ENCODE data around the gene MTHFD1L.

Gene MTHFD1L

DNA sequence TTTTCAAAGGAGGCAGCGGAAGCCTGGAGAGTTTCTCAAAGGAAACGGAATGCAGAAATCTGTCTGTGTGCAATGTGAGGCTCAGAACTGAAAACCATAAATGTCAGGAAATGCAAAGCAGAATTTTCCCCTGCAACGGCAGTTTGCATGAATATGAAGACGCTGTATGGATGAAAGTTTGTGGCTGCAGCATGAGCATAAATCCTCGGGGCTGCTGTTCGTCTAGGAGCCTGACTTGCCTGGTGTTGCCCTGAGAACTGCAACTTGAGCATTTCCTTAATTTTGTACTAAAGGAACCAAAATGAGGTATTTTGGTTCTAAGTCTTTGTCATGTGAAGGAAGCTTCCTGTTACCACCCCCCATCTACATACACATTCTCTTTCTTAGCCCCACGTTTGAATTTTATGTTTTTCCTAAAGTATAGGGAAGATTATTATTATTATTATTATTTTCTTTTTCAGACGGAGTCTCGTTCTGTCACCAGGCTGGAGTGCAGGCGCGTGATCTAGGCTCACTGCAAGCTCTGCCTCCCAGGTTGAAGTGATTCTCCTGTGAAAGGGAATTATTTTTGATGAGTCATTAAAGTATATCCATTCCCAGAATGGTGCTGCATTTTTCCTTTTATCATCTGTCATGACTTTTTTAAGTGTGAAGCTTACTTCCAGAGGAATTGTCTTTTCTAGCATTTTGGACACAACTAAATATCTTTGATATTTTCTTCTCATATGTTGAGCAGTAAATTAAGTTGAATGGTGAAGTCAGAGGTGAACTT lies 33.1 kb downstream of the MTHFD1L start:
- no peak for DNase-seq (ENCODE audit: low spot score)

DNA sequence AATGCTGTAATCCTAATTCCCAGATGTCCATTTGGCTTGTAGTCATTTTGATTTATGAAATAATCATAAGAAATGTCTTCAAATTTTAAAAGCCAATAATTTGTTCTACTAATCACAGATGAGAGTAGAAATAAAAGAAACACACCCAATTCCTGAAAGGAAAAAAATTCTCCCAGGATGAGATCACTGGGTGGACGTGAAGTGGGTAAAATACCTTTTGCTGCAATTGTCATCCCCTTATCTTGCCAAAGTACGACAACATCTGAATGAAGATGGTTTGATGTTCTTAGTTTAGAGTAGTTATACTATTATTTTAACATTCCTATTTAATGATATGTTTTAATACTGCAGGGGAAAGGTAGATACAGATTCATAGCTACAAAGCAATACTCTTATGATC lies 33.7 kb downstream of the MTHFD1L start:
- DNase-seq (ENCODE audit: low spot score), result no peak

DNA sequence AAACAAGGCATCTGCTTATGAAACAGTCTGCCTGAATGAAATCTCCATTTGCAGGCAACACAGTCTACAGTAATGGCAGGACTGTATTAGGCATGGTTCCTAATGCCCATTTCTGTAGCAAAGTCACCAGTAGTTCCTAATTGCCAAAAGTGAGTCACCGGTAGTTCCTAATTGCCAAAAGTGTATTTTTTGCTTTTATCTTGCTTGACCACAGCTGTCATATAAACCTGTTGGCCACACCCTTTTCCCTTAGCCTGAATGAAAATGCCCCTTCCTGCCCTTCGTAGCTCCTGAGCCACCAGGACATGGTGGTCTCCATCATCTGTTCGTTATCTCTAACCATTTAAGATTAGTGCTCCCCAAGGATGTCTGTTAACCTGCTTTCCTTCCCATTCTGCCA lies 34.5 kb downstream of the MTHFD1L start:
- no peak for DNase-seq (ENCODE audit: low spot score)

DNA sequence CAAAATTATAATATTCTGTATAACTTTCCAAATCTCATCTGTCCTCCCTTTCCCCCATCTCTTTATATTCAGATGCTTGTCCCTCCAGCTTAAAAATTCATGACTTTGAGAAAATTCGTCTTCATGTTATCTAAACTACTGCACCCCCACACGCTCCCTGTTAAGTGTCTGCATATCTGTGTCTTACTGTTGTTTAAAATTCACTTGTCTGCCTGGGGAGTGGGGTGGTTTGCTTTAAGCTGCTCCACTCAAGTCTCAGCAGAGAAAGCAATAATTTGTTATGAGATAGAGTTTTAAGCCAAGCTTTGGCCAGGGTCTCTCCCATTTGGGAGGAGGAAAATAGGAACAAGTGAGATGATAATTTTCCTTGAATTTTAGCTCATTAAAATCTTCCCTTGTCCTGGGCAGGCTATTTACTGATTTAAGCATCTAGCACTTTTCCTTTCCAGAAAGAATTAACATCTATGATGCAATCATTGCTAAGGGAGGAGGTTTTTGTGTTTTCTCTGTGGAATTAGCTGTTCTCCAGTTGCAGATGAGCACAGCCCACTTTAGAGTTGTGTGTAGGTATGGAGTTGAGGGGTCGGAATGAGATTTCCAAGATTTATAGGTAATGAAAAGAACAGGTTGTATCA lies 36.8 kb downstream of the MTHFD1L start:
- DNase-seq (ENCODE audit: low spot score), result no peak

DNA sequence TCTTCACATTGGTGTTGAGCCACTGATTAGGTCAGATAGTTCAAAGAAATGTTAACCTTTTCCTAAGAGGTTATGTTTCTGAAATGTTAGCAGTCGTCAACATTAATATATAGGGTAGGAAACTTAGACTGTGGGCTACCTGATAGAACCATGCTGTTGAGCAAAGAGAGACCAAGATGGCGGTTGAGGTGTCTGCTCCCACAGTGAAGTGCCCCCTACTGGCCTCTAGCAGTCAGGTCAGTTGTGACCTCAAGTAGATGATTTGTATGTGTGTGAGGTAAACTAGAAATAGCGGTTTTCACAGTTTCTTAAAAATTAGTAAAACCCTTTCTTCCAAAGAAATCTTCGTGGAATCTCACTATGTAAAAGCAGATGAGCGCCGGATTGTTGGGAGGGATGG lies 40.3 kb downstream of the MTHFD1L start:
- DNase-seq (ENCODE audit: low spot score), result no peak

DNA sequence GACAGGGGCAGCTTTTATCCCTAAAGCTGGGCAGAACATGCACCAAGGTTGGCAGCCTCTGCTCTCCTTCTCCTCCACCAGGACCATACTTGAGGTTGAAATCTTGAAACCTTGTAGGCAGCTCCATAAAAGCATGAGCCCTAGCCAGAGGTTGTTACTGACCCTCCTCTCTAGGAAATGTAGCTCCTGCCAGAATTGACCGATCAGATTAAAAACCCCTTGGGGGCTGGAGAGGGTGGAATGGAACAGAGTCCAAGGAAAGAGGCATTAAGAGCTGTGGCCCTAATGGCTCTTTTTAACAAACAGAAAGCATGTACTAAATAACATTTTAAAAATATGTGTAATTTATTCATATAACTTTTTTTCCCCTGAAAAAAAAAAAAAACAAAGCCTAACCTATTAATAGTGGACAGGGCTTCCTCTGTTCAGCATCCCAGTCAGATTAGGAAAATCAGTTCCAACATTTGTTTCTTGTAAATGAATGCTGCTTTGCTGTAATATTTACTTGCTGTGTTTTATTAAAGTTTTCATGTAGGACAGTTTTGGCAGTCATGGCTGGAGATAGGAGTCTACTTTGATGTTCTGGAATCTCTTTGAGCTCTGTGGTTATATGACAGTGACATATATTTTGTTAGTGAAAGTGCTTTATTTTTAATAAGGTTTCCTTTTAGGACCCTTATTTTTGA lies 41.3 kb downstream of the MTHFD1L start:
- no peak for DNase-seq (ENCODE audit: low spot score)

DNA sequence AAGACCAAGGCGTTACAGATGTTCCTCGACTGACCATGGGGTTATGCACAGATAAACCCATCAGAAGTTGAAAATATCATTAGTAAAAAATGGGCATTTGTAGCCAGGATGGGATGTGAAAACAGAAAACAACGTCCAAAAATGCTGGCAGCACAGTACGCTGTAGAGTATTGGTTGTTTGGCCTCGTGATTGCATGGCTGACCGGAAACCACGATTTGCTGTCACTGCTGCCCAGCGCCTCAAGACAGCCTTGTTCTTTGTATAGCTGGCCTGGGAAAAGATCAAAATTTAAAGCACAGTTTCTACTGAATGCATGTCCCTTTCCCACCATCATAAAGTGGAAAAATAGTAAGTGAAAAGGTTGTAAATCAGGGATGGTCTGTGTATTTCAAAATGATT lies 41.9 kb downstream of the MTHFD1L start:
- no peak for DNase-seq (ENCODE audit: low spot score)

DNA sequence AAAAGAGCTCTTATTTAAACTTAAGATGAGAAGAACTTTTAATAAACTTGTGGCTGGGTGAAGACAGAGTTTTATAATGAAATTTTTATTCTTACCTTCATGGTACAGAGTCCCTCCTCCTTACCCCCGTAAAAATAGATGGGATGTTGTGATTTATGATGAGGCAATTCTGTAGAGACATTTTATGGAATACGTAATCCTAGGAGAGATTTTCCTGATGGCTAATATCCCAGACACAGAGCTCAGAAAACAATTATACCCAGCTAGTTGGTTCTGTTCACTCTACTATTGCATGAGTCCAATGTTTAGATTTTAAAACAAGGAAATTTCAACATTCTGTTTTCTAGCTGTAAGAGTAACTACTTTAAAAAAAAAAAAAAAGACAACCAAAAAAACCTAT lies 43.4 kb downstream of the MTHFD1L start:
- no peak for DNase-seq (ENCODE audit: low spot score)

DNA sequence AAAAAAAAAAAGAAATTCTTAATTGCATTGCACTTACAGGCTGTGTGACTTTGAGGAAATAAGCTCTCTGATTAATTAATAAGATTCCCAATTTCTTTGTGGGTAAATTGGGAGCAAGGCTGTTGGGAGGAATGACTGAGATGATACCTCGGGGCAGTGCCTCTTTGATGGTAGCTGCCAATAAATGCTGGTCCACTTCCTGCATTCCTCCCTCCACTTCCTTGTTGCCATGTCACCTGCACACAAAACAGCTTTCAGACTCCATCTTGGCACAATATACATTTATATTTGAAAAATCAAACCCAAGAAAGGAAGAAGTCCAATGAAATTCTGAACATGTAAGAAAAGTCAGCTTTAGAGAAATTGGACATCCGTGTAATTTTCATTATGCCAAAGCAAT lies 45.1 kb downstream of the MTHFD1L start:
- DNase-seq (ENCODE audit: low spot score), result no peak

DNA sequence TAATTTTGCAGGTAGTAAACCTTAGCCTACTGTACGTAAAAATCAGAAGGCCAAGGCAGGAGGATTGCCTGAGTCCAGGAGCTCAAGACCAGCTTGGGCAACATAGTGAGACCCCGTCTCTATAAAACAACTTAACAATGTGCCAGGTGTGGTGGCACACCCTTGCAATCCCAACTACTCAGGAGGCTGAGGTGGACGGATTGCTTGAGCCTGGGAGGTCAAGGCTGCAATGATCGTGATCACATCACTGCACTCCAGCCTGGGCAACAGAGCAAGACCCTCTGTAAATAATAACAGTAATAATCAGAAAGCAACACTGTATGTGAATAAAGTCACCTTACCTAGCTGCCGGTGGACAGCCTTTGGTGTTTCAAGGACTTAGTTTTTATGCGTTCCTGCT lies 48.9 kb downstream of the MTHFD1L start:
- no peak for DNase-seq (ENCODE audit: low spot score)

DNA sequence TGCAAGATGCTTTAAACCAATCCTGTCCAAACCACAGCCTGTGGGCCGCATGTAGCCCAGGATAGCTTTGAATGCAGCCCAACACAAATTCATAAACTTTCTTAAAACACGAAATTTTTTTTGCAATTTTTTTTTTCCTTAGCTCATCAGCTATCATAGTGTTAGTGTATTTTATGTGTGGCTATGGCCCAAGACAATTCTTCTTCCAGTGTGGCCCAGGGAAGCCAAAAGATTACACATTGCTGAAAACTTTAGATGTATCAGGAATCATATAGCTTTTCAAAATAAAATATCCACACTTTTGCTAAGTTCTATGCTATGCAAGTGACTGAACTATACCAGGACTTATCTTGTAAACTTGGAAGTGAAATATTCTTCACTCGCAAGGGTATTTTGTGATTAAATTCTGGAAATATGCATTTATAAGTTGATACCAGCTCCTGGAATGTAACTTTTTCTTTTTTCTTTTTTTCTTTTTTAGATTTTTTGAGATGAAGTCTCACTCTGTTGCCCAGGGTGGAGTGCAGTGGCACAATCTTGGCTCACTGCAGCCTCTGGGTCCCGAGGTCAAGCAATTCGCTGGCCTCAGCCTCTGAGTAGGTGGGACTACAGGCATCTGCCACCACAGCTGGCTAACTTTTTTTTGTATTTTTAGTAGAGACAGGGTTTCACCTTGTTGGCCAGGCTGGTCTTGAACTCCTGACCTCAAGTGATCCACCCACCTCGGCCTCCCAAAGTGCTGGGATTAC lies 49.8 kb downstream of the MTHFD1L start:
- DNase-seq (ENCODE audit: low spot score), result no peak

DNA sequence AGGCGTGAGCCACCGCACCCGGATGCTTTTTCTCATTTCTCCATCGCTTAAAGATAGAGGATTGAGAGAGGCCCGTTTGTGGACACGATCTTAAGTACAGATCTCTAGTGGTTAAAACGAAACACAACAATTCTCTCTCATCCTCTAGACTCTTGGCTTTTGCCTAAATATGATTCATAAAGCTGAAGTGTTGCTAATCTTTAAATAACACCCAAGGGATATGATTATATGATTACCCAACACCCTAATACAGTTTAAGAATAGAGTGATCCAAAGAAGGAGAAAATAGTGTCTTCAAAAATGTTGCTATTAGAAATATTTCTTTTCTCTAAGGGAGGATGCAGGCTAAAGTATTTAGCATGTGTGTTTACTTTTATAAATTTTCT lies 50.4 kb downstream of the MTHFD1L start:
- no peak for DNase-seq (ENCODE audit: low spot score)

DNA sequence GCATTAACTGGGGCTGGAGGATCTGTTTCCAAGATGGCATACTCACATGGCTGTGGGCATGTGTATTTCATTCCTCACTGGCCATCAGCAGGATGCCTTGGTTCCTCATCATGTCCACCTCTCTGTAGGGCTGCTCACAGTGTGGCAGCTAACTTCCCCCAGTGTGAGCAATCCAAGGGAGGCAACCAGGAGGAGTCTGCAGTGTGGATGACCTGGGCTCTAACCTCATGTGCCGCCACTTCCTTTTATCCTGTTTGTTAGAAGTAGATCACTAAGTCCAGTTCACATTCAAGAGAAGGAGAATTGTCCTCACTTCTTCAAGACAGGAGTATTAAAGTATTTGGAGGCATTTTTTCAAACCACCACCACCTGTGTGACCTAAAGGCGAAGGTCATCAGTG lies 54.4 kb downstream of the MTHFD1L start:
- no peak for DNase-seq (ENCODE audit: low spot score)

DNA sequence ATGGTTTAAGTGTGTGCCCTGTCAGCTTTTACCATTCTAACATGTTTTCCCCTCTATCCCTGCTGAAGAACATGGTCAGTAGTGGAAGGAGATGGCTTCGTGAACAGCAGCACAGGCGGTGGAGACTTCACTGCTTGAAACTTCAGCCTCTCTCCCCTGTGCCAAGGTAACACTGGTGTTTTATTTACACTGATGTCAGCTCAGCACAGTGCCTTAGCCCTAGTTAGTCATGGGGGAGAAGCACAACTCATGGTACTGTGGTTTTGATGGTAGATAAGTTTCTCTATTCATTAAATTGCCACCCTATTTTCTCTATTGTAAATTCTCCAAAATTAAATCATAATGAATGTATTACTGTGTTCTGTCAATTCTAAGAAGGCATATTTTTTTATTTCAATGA lies 56.6 kb downstream of the MTHFD1L start:
- no peak for DNase-seq (ENCODE audit: low spot score)

DNA sequence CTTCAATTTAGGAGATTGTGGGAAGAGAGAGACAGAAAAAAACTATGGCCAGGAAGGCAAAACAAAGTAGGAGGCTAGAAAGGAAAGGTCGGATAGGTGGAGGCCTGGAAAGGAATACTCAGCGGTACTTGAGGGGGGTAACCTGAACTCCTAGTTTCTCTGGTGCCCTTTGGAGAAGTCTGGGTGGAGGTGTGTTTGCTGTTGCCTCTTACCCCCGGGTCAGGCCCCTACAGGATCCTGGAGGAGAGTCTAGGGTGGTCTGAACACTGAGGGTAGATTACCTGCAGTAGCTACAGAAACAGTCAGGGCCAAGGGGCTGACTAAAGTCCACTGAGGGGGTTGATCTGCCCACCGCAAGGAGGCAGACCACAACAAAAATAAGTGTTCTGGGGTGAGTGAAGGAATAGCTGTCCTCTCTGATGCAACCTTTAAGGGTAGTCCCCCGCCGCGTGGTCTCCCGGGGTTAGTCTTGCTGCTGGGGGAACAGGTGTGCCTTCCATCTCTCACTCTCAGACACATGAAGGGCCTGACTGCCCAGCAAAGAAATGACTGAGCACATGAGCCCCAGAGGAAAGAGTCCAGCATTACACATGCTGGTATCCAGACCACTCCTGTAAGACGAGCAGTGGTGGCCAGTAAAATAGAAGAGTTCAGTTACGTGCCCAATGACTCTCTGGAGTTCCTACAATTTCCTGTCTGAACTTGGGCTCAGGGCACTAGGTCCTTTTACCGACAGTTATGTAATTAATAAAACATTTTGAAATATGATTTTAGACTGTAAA lies 59.5 kb downstream of the MTHFD1L start:
- no peak for DNase-seq (ENCODE audit: low spot score)

DNA sequence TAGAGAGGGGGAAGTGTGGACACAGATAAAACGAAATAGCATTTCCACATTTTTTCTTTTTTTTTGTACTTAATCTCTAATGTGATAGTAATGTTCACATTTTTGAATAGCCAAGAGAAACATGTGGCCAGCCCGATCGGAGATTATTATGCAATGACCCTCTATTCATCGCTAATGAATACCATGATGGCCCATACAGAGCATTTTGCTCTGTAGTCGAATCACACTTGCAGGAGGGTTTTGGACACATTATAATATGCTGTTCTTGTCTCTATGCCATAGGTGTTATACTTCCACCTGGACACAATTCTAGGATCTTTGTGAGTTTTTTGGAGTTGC lies 60.1 kb downstream of the MTHFD1L start:
- no peak for DNase-seq (ENCODE audit: low spot score)

DNA sequence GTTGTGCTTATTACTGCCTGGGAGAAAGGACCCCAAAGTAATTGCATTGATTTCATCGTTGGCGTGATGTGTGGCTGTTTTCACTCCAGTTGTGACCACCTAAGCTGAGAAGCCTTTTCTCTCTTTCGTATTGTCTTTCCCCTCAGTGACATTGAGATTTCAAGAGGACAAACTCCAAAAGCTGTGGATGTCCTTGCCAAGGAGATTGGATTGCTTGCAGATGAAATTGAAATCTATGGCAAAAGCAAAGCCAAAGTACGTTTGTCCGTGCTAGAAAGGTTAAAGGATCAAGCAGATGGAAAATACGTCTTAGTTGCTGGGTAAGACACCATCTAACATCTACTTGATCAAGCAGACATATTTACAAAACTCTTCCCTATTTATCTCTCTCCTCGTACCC lies 60.5 kb downstream of the MTHFD1L start:
- no peak for DNase-seq (ENCODE audit: low spot score)

DNA sequence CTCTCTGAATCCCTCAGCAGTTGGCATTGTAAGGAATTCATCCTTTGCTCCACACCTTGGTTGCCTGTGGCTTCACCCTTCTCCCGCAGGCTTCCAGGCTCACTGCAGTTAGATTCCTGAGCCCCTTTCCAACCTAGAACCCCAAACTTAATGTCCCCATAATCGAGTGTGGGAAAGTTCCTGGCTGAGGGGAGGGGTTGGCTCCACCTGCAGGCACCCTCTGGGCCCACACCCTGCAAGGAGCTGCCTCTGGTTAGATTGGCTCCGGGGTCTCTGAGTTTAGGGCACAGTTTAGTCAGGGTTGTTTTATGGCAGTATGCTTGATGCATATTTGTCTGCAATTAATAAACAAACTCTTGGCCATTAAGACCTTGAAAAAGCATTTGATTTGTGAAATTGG lies 63.4 kb downstream of the MTHFD1L start:
- DNase-seq (ENCODE audit: low spot score), result no peak

DNA sequence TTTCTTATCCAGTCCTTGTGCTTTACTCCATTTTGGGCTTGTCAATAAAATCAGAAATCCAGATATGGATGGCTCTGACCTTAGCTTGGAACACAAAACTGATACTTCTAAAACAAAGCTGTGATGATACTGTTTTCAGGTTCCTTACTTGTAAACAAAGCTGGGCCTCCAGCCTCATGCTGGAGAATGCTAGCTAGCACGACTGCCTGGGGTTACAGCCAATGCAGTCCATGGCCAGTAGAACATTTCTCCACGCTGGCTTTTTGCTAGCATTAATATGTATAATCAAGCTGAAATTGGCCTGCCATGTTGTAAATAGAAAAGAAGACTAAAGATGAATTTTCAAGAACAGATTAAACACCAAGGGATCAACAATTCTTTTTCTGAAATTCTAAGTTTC lies 63.9 kb downstream of the MTHFD1L start:
- DNase-seq (ENCODE audit: low spot score), result no peak

DNA sequence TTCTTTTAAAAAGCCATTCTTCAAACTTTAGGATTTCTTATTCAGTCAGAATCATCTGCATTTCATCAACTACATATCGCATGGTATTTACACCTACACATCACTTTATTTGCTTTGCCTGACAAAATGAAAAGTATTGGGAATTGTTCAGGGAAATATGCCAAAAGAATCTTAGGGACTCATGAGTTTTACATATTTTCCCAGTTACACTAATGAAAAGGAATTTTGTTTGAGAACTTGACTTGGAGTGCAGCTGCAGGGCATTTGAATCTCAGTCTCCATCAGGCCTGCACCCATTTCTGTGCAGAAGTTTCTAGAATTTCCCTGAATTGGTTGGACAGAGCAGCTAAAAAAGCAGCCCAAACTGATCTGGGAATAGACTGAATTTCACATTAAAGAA lies 65.3 kb downstream of the MTHFD1L start:
- no peak for DNase-seq (ENCODE audit: low spot score)

DNA sequence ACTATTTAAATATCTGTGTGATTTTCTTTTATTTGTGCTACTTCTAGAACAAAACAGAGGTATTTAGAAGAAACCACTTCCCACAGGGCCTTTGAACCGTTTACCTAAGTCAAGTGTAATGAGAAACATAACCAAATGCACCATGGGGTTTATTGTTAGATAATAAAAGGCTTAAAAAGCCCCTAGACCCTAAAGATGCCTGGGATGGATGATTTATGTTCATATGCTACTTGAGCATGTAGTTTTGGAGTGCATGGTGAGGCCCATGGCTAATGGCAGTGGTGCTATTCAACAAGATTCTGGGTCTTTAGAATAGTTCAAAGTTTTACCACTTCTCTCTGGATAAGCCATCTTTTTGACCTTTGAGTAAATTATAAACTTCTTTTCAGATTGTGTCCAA lies 65.9 kb downstream of the MTHFD1L start:
- DNase-seq (ENCODE audit: low spot score), result no peak

DNA sequence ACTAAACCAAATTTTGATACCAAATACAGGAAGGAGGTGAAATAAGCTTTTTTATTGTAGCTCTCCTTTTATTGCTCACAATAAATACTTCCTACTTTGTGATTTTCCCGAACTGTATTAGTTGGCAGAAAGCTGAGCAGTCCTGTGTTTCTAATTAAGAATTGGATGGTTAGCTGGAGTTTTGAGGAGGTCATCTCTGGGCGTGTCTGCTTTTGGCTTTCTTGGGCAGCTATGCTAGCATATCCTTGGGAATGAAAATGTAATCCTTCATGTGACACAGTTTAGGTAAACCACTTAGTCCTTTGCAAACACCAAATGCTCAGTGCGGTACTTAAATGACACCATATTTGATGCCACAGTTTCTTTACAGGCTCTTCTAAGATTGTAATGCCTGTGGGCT lies 67.5 kb downstream of the MTHFD1L start:
- DNase-seq (ENCODE audit: low spot score), result no peak
